ENCODE results near the gene GABRA1. TPM values are rescaled to one million over a fixed set of nuclear protein-coding genes. Genes with fewer than 3 reads are reported as not detected.
A peak's percentile ranks its signal among the peaks of the same experiment; 100 is the strongest.

Gene GABRA1
- total and polyA plus RNA-seq, 8 donors, result 0.05 to 0.92 (median 0.75) TPM; not detected in 5

GRCh38 chr5:161847447-161847846, 473 bp upstream of the GABRA1 start:
- Histone ChIP-seq H3K27ac (no peak overlapping the region), H3K4me3 (no peak overlapping the region), H3K9me3 (no peaks in the 10 kb centered on the region), H3K36me3 (no peaks in the 10 kb centered on the region), H3K4me1 (peaks cover 0 to 18% (median 8%) of the 10 kb centered on the region in 4 donors), H3K27me3 (peaks cover 0 to 46% (median 21%) of the 10 kb centered on the region in 3 donors)
- DNase-seq, result peak in 1 of 2 donors; percentile 6
- WGBS, 5 donors, result 2 to 5% (median 5%) methylated on average over 12 of the region's 12 CpGs
- intact Hi-C loops (cut with DNase I; ENCODE audit: low total_unique reads), result no loop called here
- no peak for TF ChIP-seq POLR2A (IDR thresholded peaks at IDR 0.05)
- no peak for TF ChIP-seq EP300 (IDR thresholded peaks at IDR 0.05)
- no peak for TF ChIP-seq POLR2AphosphoS5 (IDR thresholded peaks at IDR 0.05)
- TF ChIP-seq CTCF (IDR thresholded peaks at IDR 0.05), result no peak

- Histone ChIP-seq H3K27ac (no peak overlapping the region), H3K4me1 (peaks cover 0 to 18% (median 8%) of the 10 kb centered on the region in 4 donors), H3K36me3 (no peaks in the 10 kb centered on the region), H3K9me3 (no peaks in the 10 kb centered on the region), H3K4me3 (no peak overlapping the region), H3K27me3 (peaks cover 0 to 46% (median 21%) of the 10 kb centered on the region in 3 donors)
- TF ChIP-seq POLR2AphosphoS5 (IDR thresholded peaks at IDR 0.05) (no peak), EP300 (IDR thresholded peaks at IDR 0.05) (no peak), POLR2A (IDR thresholded peaks at IDR 0.05) (no peak), CTCF (IDR thresholded peaks at IDR 0.05) (no peak)
- intact Hi-C loops (cut with DNase I; ENCODE audit: low total_unique reads), result no loop called here
- WGBS, 5 donors, result 65 to 76% (median 69%) methylated on average over 3 of the region's 3 CpGs
- no peak for DNase-seq
Measured at GRCh38 chr5:161850491-161850890, 2.6 kb downstream of the GABRA1 start.

GRCh38 chr5:161851691-161852299, 3.9 kb downstream of the GABRA1 start:
- no peaks in the 10 kb centered on the region for H3K9me3 ChIP-seq
- DNase-seq, result peak in 1 of 2 donors; percentile 7
- H3K27ac ChIP-seq, result no peak overlapping the region
- intact Hi-C loops (cut with DNase I; ENCODE audit: low total_unique reads), result no loop called here
- peaks cover 0 to 18% (median 8%) of the 10 kb centered on the region in 4 donors for H3K4me1 ChIP-seq
- H3K36me3 ChIP-seq, result no peaks in the 10 kb centered on the region
- TF ChIP-seq POLR2A (IDR thresholded peaks at IDR 0.05) (no peak), CTCF (IDR thresholded peaks at IDR 0.05) (no peak), EP300 (IDR thresholded peaks at IDR 0.05) (no peak), POLR2AphosphoS5 (IDR thresholded peaks at IDR 0.05) (no peak)
- H3K4me3 ChIP-seq, result no peak overlapping the region
- H3K27me3 ChIP-seq, result peaks cover 0 to 40% (median 19%) of the 10 kb centered on the region in 3 donors
- WGBS, 5 donors, result 47 to 55% (median 53%) methylated on average over 2 of the region's 2 CpGs

GRCh38 chr5:161857358-161857757, 9.4 kb downstream of the GABRA1 start:
- DNase-seq, result no peak
- intact Hi-C loops (cut with DNase I; ENCODE audit: low total_unique reads), result no loop called here
- H3K27ac ChIP-seq, result no peak overlapping the region
- H3K27me3 ChIP-seq, result no peaks in the 10 kb centered on the region
- H3K4me3 ChIP-seq, result no peak overlapping the region
- 30 to 50% (median 36%) methylated on average over 1 of the region's 1 CpG for WGBS, 5 donors
- H3K4me1 ChIP-seq, result no peaks in the 10 kb centered on the region
- H3K36me3 ChIP-seq, result no peaks in the 10 kb centered on the region
- H3K9me3 ChIP-seq, result no peaks in the 10 kb centered on the region
- TF ChIP-seq EP300 (IDR thresholded peaks at IDR 0.05) (no peak), CTCF (IDR thresholded peaks at IDR 0.05) (no peak), POLR2AphosphoS5 (IDR thresholded peaks at IDR 0.05) (no peak), POLR2A (IDR thresholded peaks at IDR 0.05) (no peak)
